ENCODE data around the gene KANSL1. TPM values are rescaled to one million over a fixed set of nuclear protein-coding genes. Genes with fewer than 3 reads are reported as not detected.

The KANSL1 gene
- polyA plus RNA-seq, 5 donors: 61.6 to 128 (median 72.8) TPM

GRCh38 chr17:45983614-45984310 is 209.5 kb downstream of the KANSL1 start:
- DNase-seq: no peak

- no peak for DNase-seq
These were observed 210.2 kb downstream of the KANSL1 start for GRCh38 chr17:45982791-45983613.

GRCh38 chr17:45981306-45981705 is 211.9 kb downstream of the KANSL1 start:
- DNase-seq: no peak

GRCh38 chr17:45980855-45981254 is 212.4 kb downstream of the KANSL1 start:
- no peak for DNase-seq

Other genes with a start within 250 kb of the KANSL1 start
- gene STH, start 194.2 kb downstream of the KANSL1 start, polyA plus RNA-seq (ENCODE audit: insufficient read depth in 1 of 5, insufficient read length in 5 of 5, low replicate concordance in 1 of 5): under 1 TPM in 1 of 5 donors, not detected in 4; 0.42 TPM
- gene LRRC37A, start 101.7 kb upstream of the KANSL1 start, polyA plus RNA-seq (ENCODE audit: insufficient read depth in 1 of 5, insufficient read length in 5 of 5, low replicate concordance in 1 of 5): 10 to 100 TPM in 1 of 5 donors, 1 to 10 TPM in 4; 4.6 to 12.0 (median 6.0) TPM
- 10 to 100 TPM; 12.9 to 27.7 (median 19.3) TPM for gene ARL17B, start 168.3 kb upstream of the KANSL1 start, polyA plus RNA-seq (ENCODE audit: insufficient read depth in 1 of 5, insufficient read length in 5 of 5, low replicate concordance in 1 of 5)

Data from right lung (tissue), 5 donors.